GM18909 (cell line): ENCODE results near the gene TIGD6.

ENCODE experiments used
- ATAC-seq: cut with Tn5 transposase; IDR thresholded peaks from one replicate; pipeline ENCODE4 v1.9.1; 2021; ENCODE audit warnings: mild to moderate bottlenecking; ENCODE audit not compliant: unreplicated experiment, poor library complexity

Gene TIGD6

GRCh38 chr5:150017226-150018005, 17.0 kb upstream of the TIGD6 start:
- ATAC-seq: no peak

GRCh38 chr5:150016537-150016936, 16.1 kb upstream of the TIGD6 start:
- no peak for ATAC-seq

GRCh38 chr5:150015415-150015814, 15.0 kb upstream of the TIGD6 start:
- no peak for ATAC-seq

GRCh38 chr5:150014456-150014855, 14.0 kb upstream of the TIGD6 start:
- ATAC-seq: no peak

- no peak for ATAC-seq
These were observed 13.5 kb upstream of the TIGD6 start for GRCh38 chr5:150013931-150014330.

GRCh38 chr5:150009671-150010387, 9.4 kb upstream of the TIGD6 start:
- no peak for ATAC-seq

- ATAC-seq: no peak
These were observed 6.6 kb upstream of the TIGD6 start for GRCh38 chr5:150007050-150007449.

- no peak for ATAC-seq
These were observed 5.9 kb upstream of the TIGD6 start for GRCh38 chr5:150006318-150006717.

GRCh38 chr5:150001660-150002486, 1.4 kb upstream of the TIGD6 start:
- ATAC-seq: peak; percentile 70

- peak; percentile 17 for ATAC-seq
These were observed 671 bp upstream of the TIGD6 start for GRCh38 chr5:150000990-150001659.

GRCh38 chr5:149999866-150000255, 593 bp downstream of the TIGD6 start:
- no peak for ATAC-seq

- no peak for ATAC-seq
These were observed 1.1 kb downstream of the TIGD6 start for GRCh38 chr5:149999359-149999758.

- ATAC-seq: no peak
These were observed 2.2 kb downstream of the TIGD6 start for GRCh38 chr5:149998281-149998680.

- ATAC-seq: no peak
These were observed 4.1 kb downstream of the TIGD6 start for GRCh38 chr5:149996205-149996890.

GRCh38 chr5:149995385-149996204, 4.9 kb downstream of the TIGD6 start:
- no peak for ATAC-seq

- ATAC-seq: no peak
These were observed 7.0 kb downstream of the TIGD6 start for GRCh38 chr5:149993471-149993870.

- peak; percentile 84 for ATAC-seq
These were observed 9.7 kb downstream of the TIGD6 start for GRCh38 chr5:149990518-149991376.

GRCh38 chr5:149988126-149988525, 12.3 kb downstream of the TIGD6 start:
- ATAC-seq: no peak
